GM12892 (cell line): ENCODE data around the gene FSIP1.

Source experiments
- POLR2A ChIP-seq: IDR thresholded peaks from 2 replicates; pipeline ENCODE4 v1.6.1; 2011; ENCODE audit warnings: low read depth, low read length, control low read depth
- POLR2AphosphoS5 ChIP-seq: IDR thresholded peaks from 2 replicates; pipeline ENCODE4 v1.6.1; 2011; ENCODE audit warnings: low read depth, low read length, control low read depth
- TAF1 ChIP-seq: IDR thresholded peaks from 2 replicates; pipeline ENCODE4 v1.6.1; 2011; ENCODE audit warnings: low read depth, mild to moderate bottlenecking, control low read depth, low read length, borderline replicate concordance

- no peak for TF ChIP-seq POLR2AphosphoS5
- TF ChIP-seq POLR2A: no peak
- TF ChIP-seq TAF1: no peak
Measured at GRCh38 chr15:39820050-39820602, 37.5 kb upstream of the FSIP1 start.
